IPS-20b (cell line): ENCODE data around the gene PIK3R1.

Experiments
- H3K27ac ChIP-seq: one replicate; pipeline ENCODE4 v1.5.1; 2013; ENCODE audit warnings: low read length
- H3K27me3 ChIP-seq: 2 replicates; pipeline ENCODE4 v1.6.1; 2013; ENCODE audit warnings: mild to moderate bottlenecking, low read length, inconsistent platforms; ENCODE audit not compliant: insufficient read depth
- H3K36me3 ChIP-seq: 2 replicates; pipeline ENCODE4 v1.6.1; 2013; ENCODE audit warnings: low read depth, mild to moderate bottlenecking, inconsistent platforms, low read length, moderate library complexity; ENCODE audit not compliant: insufficient read depth
- H3K4me1 ChIP-seq: 2 replicates; pipeline ENCODE4 v1.6.1; 2013; ENCODE audit warnings: mild to moderate bottlenecking, control low read depth, inconsistent platforms, low read length, moderate library complexity; ENCODE audit not compliant: insufficient read depth
- H3K4me3 ChIP-seq: 2 replicates; pipeline ENCODE4 v1.5.1; 2013; ENCODE audit warnings: mild to moderate bottlenecking, low read length, inconsistent platforms
- H3K9ac ChIP-seq: 2 replicates; pipeline ENCODE4 v1.6.1; 2013; ENCODE audit warnings: low read depth, mild to moderate bottlenecking, inconsistent platforms, low read length, moderate library complexity
- H3K9me3 ChIP-seq: 2 replicates; pipeline ENCODE4 v1.6.1; 2013; ENCODE audit warnings: mild to moderate bottlenecking, low read depth, low read length, inconsistent platforms; ENCODE audit not compliant: insufficient read depth

The PIK3R1 gene

DNA sequence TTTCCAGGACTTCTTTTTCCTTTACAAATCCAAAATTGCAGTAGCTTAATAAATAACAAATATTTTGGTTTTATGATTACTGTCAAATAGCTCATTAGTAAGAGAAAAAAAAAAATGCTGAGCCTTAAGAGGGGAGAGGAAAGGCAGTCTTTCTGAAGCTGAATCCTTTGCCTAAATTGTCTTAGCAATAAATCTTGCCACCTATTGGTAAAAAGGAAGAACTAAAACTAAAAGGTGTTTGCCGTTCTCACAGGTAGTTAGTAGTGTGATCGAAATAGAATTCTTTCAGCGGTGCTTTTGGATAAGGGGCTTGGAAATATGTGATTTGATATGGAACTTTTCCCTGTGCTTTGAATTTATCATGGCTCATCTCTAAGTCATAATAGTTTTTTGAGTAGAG is 31.2 kb downstream of the PIK3R1 start:
- H3K4me1 ChIP-seq = peaks cover 20% of the 10 kb centered on the region

DNA sequence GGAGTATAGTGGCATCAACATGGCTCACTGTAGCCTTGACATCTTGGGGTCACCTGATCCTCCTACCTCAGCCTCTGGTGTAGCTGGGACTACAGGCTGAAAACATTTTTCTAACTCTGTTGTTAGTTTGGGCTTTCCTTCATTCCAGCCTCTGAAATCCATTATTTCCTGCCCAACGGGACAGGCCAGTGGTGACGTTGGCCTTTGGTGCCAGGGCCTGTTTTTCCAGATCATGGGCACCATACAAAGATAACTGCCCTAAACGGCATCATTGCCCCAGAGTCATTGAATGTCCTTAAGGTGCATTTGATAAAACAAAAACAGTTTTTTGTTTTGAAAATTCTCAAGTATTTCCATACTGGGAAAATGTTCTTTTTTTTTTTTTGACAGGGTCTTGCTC is 32.1 kb downstream of the PIK3R1 start:
- H3K36me3 ChIP-seq = no peaks in the 10 kb centered on the region
- H3K4me1 ChIP-seq = peaks cover 25% of the 10 kb centered on the region
- no peak overlapping the region for H3K9ac ChIP-seq
- H3K9me3 ChIP-seq = no peaks in the 10 kb centered on the region
- H3K4me3 ChIP-seq = no peak overlapping the region
- H3K27ac ChIP-seq = no peak overlapping the region
- H3K27me3 ChIP-seq = no peaks in the 10 kb centered on the region

More for the DNA sequence above, 31.2 kb downstream of the PIK3R1 start:
- no peak overlapping the region for H3K27ac ChIP-seq
- H3K27me3 ChIP-seq = no peaks in the 10 kb centered on the region
- no peak overlapping the region for H3K4me3 ChIP-seq
- H3K9ac ChIP-seq = no peak overlapping the region
- no peaks in the 10 kb centered on the region for H3K36me3 ChIP-seq
- H3K9me3 ChIP-seq = no peaks in the 10 kb centered on the region

DNA sequence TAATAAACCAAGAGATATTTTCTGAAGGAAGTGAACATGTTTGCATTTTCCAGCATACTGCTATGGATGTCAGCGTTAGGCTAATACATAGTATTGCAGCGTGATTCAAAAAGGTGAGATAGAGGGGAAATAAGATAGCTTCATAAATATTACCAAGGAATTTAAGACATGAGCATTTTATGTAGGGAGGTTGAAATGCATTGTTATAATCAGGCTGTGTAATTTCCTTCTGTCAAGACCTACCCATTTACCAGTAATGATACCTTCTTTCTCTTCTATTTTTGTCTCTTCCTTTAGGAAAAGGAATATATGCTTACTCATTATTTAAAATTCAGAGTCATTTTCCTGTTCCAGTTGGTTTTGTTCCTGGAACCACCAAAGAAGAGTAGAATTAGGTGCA is 33.3 kb downstream of the PIK3R1 start:
- Histone ChIP-seq H3K9me3 (no peaks in the 10 kb centered on the region), H3K9ac (no peak overlapping the region), H3K4me1 (peaks cover 25% of the 10 kb centered on the region), H3K27ac (no peak overlapping the region), H3K27me3 (no peaks in the 10 kb centered on the region), H3K36me3 (no peaks in the 10 kb centered on the region), H3K4me3 (no peak overlapping the region)

DNA sequence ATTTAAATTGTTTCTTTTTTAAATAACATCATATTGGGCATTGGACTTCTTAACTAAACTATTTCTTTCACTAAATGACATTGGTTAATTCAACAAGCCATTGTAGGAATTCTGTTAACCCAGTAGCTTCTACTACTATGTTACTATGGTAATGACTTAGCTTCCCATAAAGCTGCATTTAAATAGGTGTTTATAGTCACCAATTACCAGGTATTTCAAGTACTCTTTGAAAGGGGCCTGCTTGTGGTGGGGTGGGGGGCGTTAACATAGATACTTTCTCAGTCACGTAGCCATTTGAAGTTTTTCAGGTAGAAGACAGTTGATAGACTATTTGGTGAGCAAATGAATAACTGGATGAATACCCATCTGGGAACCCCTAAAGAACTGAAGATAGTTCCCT is 34.0 kb downstream of the PIK3R1 start:
- no peak overlapping the region for H3K9ac ChIP-seq
- H3K27ac ChIP-seq = no peak overlapping the region
- H3K9me3 ChIP-seq = no peaks in the 10 kb centered on the region
- no peak overlapping the region for H3K4me3 ChIP-seq
- H3K4me1 ChIP-seq = peaks cover 25% of the 10 kb centered on the region
- H3K27me3 ChIP-seq = no peaks in the 10 kb centered on the region
- H3K36me3 ChIP-seq = no peaks in the 10 kb centered on the region

DNA sequence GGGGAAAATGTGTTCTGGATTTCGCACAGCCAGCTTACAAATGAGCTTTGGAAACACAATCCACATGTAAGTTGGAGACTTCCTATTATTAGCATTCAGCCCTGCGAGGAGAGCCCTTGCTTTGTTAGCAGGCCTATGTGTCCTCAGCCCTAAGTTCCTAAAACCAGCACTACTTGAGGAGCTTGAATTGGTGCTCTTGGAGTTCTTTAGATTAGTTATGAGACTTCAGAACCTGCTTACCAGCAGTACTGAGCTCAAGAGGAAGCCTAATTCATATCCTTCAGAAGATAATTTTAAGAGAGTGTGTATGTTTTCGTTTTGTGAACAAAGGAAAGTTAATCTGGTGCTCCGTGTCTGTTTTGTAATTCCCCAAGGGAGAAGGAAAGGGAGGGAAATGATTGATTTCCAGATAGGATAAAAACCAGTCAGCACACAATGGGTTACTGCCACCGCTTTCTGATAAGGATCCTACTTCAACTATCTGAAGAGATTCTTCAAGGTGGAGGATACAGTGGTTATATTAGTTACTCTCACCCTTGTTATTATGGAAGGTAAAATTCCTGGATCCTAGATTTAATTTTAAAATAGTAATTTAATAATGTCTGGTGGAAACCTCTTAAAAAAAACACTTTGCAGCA is 35.2 kb downstream of the PIK3R1 start:
- Histone ChIP-seq H3K4me3 (no peak overlapping the region), H3K27me3 (no peaks in the 10 kb centered on the region), H3K27ac (no peak overlapping the region), H3K9me3 (no peaks in the 10 kb centered on the region), H3K36me3 (no peaks in the 10 kb centered on the region), H3K9ac (no peak overlapping the region), H3K4me1 (peaks cover 25% of the 10 kb centered on the region)

DNA sequence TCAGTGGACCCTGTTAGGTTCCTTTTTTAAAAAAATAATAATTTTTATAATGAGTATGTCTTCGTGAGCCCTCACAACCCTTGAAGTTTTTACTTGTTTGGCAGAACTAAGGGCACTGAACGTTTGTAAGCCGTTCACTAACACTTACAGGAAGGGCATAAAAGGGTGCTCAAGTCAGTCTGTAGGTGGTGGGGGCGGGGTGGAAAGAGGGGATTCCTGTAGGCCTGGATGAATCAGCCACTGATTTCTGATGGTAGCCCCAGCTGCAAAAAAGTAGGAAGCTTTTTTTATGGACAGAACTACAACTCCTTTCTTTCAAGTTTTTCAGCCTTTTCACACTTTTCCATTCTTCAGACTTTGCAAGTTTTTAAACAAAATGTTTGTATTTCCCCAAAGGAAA is 35.8 kb downstream of the PIK3R1 start:
- Histone ChIP-seq H3K4me3 (no peak overlapping the region), H3K27ac (no peak overlapping the region), H3K9ac (no peak overlapping the region), H3K27me3 (no peaks in the 10 kb centered on the region), H3K36me3 (no peaks in the 10 kb centered on the region), H3K4me1 (peaks cover 25% of the 10 kb centered on the region), H3K9me3 (no peaks in the 10 kb centered on the region)

DNA sequence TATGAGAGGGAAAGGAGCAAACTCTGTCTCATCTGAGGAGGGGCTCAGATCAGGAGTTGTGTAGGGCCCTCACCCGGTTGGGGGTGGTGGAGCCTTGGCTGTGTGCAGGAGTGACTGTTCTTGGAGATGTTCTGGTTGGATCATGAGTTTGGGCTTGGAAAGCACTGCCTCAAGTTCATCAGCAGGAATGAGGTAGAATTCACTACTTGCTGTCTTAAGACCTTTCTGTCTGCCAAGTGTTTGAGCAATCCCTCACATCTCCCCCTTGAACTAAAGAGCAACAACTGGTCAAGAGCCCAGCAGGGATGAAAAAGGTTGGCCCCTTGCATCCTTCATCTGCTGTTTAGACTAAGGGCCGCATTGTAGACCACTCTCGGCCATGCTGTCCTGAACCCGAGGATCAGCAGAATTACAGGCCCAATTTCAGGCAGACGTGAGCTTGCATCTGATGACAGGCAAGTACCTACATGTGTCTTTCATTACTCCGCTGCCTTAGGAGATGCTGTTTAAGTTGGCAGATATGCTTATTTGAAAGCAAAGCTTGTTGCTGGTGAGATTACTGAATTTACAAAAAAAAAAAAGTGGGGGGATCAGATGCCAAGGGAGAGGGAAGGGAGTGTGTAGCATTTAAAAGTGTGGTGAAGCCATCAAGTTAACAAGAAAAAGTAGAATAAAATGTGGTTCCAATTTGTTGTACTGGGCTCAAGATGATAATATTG is 36.4 kb downstream of the PIK3R1 start:
- Histone ChIP-seq H3K4me1 (peaks cover 25% of the 10 kb centered on the region), H3K36me3 (no peaks in the 10 kb centered on the region), H3K9ac (no peak overlapping the region), H3K4me3 (no peak overlapping the region), H3K9me3 (no peaks in the 10 kb centered on the region), H3K27me3 (no peaks in the 10 kb centered on the region), H3K27ac (no peak overlapping the region)

DNA sequence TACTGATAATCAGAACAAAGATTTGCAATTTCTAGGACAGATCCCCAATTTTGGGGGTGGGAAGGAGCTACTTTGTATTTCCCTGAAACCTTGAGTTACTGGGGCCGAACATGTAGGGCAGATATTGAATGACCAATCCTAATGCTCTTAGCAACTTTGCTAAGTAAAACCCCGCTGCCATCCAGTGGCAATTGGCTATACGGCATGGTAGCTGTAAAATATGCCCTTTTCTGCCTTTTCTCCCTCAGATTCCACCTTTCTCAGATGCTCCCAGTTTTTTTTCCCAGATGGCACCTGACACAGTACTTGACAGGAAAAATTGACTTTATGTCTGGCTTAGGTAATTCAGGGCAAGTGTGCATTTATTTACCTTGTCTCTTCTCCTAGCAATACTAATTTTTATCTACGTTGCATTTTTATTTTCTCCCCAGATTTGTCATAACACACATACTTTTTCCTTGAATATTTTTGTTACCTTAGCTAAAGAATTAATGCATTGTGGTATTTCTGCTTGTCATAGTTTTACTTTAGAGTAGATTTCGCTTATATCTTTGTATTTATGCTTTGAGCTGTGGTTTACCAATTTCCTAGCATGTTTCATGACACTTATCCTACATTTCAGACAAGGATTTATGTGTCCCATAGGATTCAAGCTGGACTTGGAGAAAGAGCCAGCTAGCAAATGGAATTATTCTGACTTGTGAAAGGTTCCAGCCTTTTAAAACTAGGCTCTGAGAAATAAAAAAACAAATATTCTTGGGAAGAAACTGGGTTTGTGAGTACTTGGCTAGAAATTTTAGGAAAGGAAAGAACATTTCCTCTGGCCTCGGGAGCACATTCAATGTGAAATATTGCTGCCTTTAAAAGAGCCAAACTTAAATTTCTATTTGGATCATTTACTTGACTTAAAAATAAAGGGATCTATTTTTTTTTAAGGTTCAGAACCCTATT is 37.4 kb downstream of the PIK3R1 start:
- no peaks in the 10 kb centered on the region for H3K27me3 ChIP-seq
- H3K36me3 ChIP-seq = no peaks in the 10 kb centered on the region
- no peak overlapping the region for H3K9ac ChIP-seq
- H3K9me3 ChIP-seq = no peaks in the 10 kb centered on the region
- H3K4me1 ChIP-seq = peaks cover 25% of the 10 kb centered on the region
- no peak overlapping the region for H3K4me3 ChIP-seq
- no peak overlapping the region for H3K27ac ChIP-seq

DNA sequence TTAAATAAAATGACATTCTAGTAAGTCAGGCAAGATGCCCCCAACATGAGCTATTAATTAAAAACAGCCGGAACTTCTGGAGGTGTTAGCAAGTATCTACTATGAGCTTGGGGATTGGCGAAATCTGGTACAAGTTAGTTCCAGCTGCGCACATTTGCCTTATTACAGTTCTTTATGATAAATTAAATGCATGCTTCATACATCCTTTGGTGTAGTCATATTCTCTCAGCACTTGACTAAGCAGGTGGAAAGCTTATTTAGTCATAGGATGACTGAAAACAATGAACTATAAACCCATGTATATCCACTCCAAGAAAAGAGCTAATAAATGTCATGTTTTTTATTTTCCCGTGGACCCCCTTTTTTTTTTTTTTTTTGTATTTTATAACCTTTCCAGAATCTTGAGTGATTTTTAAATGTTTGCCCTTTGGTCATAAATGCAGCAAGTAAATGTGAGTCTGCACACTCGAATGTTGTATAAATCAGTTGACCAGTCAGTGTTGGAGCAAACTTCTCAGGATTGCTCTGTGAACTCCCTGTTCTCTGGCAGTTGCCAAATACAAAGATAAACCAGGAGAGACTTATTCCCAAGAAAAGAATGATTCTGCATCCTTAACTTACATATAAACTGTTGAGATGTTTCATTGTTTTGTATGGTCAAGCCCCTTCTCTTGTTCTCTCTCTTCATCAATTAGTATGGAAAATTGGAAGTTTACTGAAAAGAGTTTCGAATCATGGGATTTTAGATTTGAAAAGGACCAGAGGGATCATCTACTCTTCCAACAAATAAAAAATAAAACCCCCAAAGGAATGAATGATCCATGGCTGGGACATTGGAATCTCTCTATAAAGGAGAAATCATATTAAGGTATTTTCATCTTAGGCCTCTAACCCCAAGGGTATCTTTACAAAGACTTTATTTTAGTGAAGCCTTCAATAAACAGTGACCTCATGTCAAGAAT is 38.3 kb downstream of the PIK3R1 start:
- H3K9me3 ChIP-seq = no peaks in the 10 kb centered on the region
- H3K4me3 ChIP-seq = no peak overlapping the region
- H3K36me3 ChIP-seq = no peaks in the 10 kb centered on the region
- H3K27ac ChIP-seq = no peak overlapping the region
- no peaks in the 10 kb centered on the region for H3K27me3 ChIP-seq
- H3K9ac ChIP-seq = no peak overlapping the region
- peaks cover 25% of the 10 kb centered on the region for H3K4me1 ChIP-seq

DNA sequence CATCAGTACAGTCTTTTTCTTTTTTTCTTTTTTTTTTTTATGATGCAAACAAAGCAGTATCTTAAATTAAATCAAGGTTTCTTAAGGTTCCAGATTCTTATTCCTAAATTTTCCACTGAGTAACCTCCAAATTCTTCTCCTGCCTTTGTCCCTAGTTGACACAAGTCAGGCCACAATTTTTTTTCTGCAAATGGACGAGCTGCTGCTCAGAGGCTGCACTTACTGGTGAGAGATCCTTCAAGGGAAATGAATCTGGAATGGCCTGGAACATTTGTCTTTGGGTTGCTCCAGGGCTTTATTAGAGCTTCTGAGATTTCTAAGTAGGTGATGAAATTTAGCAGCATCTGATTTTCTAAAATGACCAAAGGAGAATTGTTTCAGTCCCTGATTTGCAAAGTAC is 39.3 kb downstream of the PIK3R1 start:
- Histone ChIP-seq H3K27me3 (no peaks in the 10 kb centered on the region), H3K36me3 (no peaks in the 10 kb centered on the region), H3K4me1 (peaks cover 22% of the 10 kb centered on the region), H3K9me3 (no peaks in the 10 kb centered on the region), H3K9ac (no peak overlapping the region), H3K27ac (no peak overlapping the region), H3K4me3 (no peak overlapping the region)
